Ishikawa (cell line): ENCODE data around the gene CFAP97D1.

Source experiments
- CEBPB ChIP-seq: IDR thresholded peaks from 2 replicates; pipeline ENCODE4 v1.6.1; 2012
- CREB1 ChIP-seq: IDR thresholded peaks from 2 replicates; pipeline ENCODE4 v1.6.1; 2012; ENCODE audit warnings: low read depth
- EP300 ChIP-seq: IDR thresholded peaks from 2 replicates; pipeline ENCODE4 v1.6.1; 2012; ENCODE audit warnings: borderline replicate concordance
- MAX ChIP-seq: IDR thresholded peaks from 2 replicates; pipeline ENCODE4 v1.6.1; 2012
- RAD21 ChIP-seq: IDR thresholded peaks from 2 replicates; pipeline ENCODE4 v1.6.1; 2012; ENCODE audit warnings: low read depth
- REST ChIP-seq: IDR thresholded peaks from 2 replicates; pipeline ENCODE4 v1.6.1; 2012; ENCODE audit warnings: low read depth, mild to moderate bottlenecking
- TAF1 ChIP-seq: IDR thresholded peaks from 2 replicates; pipeline ENCODE4 v1.6.1; 2012; ENCODE audit warnings: low read depth, mild to moderate bottlenecking

- TF ChIP-seq CEBPB (no peak), TAF1 (no peak), CREB1 (no peak), EP300 (no peak), RAD21 (no peak), REST (no peak), MAX (no peak)
These were observed 38.6 kb upstream of the CFAP97D1 start for GRCh38 chr17:43741636-43742035.
